GM23338 (cell line): ENCODE results near the gene COL4A2. TPM values are rescaled to one million over a fixed set of nuclear protein-coding genes. Genes with fewer than 3 reads are reported as not detected.

Experiments used
- ATAC-seq: fragments of 200-7000 bp; cut with Tn5 transposase; 3 replicates; pipeline ENCODE4 v1.9.1; 2020
- DNase-seq: peaks from one replicate; pipeline ENCODE4 v3.0.0-alpha.2; 2015; ENCODE audit warnings: low spot score
- H2AFZ ChIP-seq: fragments of 200-600 bp; sonication (generic); 2 replicates; pipeline ENCODE4 v1.8.0; 2016; ENCODE audit warnings: antibody characterized with exemption, mild to moderate bottlenecking, moderate library complexity
- H3F3A ChIP-seq: fragments of 200-600 bp; sonication (generic); replicated peaks from 2 replicates; pipeline ENCODE4 v1.8.0; 2017; ENCODE audit warnings: antibody characterized with exemption, mixed run types, low read depth
- H3K27ac ChIP-seq: fragments of 200-600 bp; sonication (generic); 2 replicates; pipeline ENCODE4 v1.6.1; 2016; ENCODE audit warnings: low read depth
- H3K27me3 ChIP-seq: fragments of 200-600 bp; sonication (generic); 2 replicates; pipeline ENCODE4 v1.8.0; 2016; ENCODE audit warnings: mild to moderate bottlenecking, mixed run types, moderate library complexity; ENCODE audit not compliant: insufficient read depth
- H3K36me3 ChIP-seq: fragments of 200-600 bp; sonication (generic); 2 replicates; pipeline ENCODE4 v1.8.0; 2016; ENCODE audit warnings: mild to moderate bottlenecking; ENCODE audit not compliant: insufficient read depth
- H3K4me1 ChIP-seq: fragments of 200-600 bp; sonication (generic); 2 replicates; pipeline ENCODE4 v1.8.0; 2016; ENCODE audit warnings: mild to moderate bottlenecking, moderate library complexity; ENCODE audit not compliant: insufficient read depth
- H3K4me2 ChIP-seq: fragments of 200-600 bp; sonication (generic); 2 replicates; pipeline ENCODE4 v1.7.1; 2017; ENCODE audit warnings: mixed run types
- H3K4me3 ChIP-seq: fragments of 200-600 bp; sonication (generic); 2 replicates; pipeline ENCODE4 v1.6.1; 2016; ENCODE audit warnings: mixed run types
- H3K79me2 ChIP-seq: fragments of 200-600 bp; sonication (generic); replicated peaks from 2 replicates; pipeline ENCODE4 v1.8.0; 2017; ENCODE audit warnings: mild to moderate bottlenecking; ENCODE audit not compliant: insufficient read depth
- H3K9me2 ChIP-seq: fragments of 200-600 bp; sonication (generic); 2 replicates; pipeline ENCODE4 v1.8.0; 2017; ENCODE audit not compliant: insufficient read depth
- H4K20me1 ChIP-seq: fragments of 200-600 bp; sonication (generic); replicated peaks from 2 replicates; pipeline ENCODE4 v1.8.0; 2017; ENCODE audit warnings: mild to moderate bottlenecking; ENCODE audit not compliant: insufficient read depth
- H3K27ac Mint-ChIP-seq: 2 replicates; pipeline ENCODE4 v1.8.0; 2020; ENCODE audit warnings: inconsistent platforms, mild to moderate bottlenecking, moderate library complexity, mixed read lengths
- H3K27me3 Mint-ChIP-seq: 3 replicates; pipeline ENCODE4 v1.8.0; 2022; ENCODE audit warnings: low read depth, mild to moderate bottlenecking, moderate library complexity, mixed read lengths, inconsistent platforms; ENCODE audit not compliant: insufficient read depth, poor library complexity
- H3K36me3 Mint-ChIP-seq: 3 replicates; pipeline ENCODE4 v1.8.0; 2021; ENCODE audit warnings: low read depth, mild to moderate bottlenecking, inconsistent platforms, moderate library complexity, mixed read lengths
- H3K4me1 Mint-ChIP-seq: 3 replicates; pipeline ENCODE4 v1.8.0; 2020; ENCODE audit warnings: mild to moderate bottlenecking, inconsistent platforms, mixed read lengths
- H3K4me3 Mint-ChIP-seq: 3 replicates; pipeline ENCODE4 v1.8.0; 2021; ENCODE audit warnings: moderate library complexity, mild to moderate bottlenecking, inconsistent platforms, mixed read lengths
- H3K9me3 Mint-ChIP-seq: 3 replicates; pipeline ENCODE4 v1.8.0; 2020; ENCODE audit warnings: moderate library complexity, mild to moderate bottlenecking, inconsistent platforms, mixed read lengths
- CREB1 ChIP-seq: fragments of 250-450 bp; sonication (Bioruptor Pico); IDR thresholded peaks from 2 replicates; pipeline ENCODE4 v1.5.0; 2020; ENCODE audit warnings: low read depth, mild to moderate bottlenecking, moderate library complexity
- EZH2 ChIP-seq: fragments of 200-600 bp; sonication (generic); IDR thresholded peaks from one replicate; pipeline ENCODE4 v1.8.0; 2017; ENCODE audit warnings: antibody characterized with exemption, mild to moderate bottlenecking, low read depth; ENCODE audit not compliant: unreplicated experiment
- EZH2phosphoT487 ChIP-seq: fragments of 200-600 bp; sonication (generic); IDR thresholded peaks from one replicate; pipeline ENCODE4 v1.8.1; 2018; ENCODE audit warnings: antibody characterized with exemption; ENCODE audit not compliant: unreplicated experiment
- JUNB ChIP-seq: IDR thresholded peaks from one replicate; pipeline ENCODE4 v1.6.1; 2016; ENCODE audit warnings: antibody characterized with exemption; ENCODE audit not compliant: unreplicated experiment
- NANOG ChIP-seq: IDR thresholded peaks from 2 replicates; pipeline ENCODE4 v1.6.1; 2016; ENCODE audit warnings: antibody characterized with exemption, borderline replicate concordance
- POLR2AphosphoS5 ChIP-seq: IDR thresholded peaks from 2 replicates; pipeline ENCODE4 v1.6.1; 2016; ENCODE audit warnings: antibody characterized with exemption, low read depth
- REST ChIP-seq: IDR thresholded peaks from one replicate; pipeline ENCODE4 v1.6.1; 2018; ENCODE audit warnings: antibody characterized with exemption; ENCODE audit not compliant: unreplicated experiment
- STAT1 ChIP-seq: IDR thresholded peaks from one replicate; pipeline ENCODE4 v1.6.1; 2016; ENCODE audit warnings: antibody characterized with exemption; ENCODE audit not compliant: unreplicated experiment
- ZNF114 ChIP-seq: fragments of 250-450 bp; sonication (Bioruptor Pico); IDR thresholded peaks from 2 replicates; pipeline ENCODE4 v1.5.0; 2020; ENCODE audit warnings: mild to moderate bottlenecking, moderate library complexity
- ZNF331 ChIP-seq: fragments of 250-450 bp; sonication (Bioruptor Pico); IDR thresholded peaks from 2 replicates; pipeline ENCODE4 v1.5.0; 2020; ENCODE audit warnings: low read depth, mild to moderate bottlenecking, moderate library complexity
- ZNF462 ChIP-seq: fragments of 250-450 bp; sonication (Bioruptor Pico); IDR thresholded peaks from 2 replicates; pipeline ENCODE4 v1.5.0; 2020; ENCODE audit warnings: mild to moderate bottlenecking, moderate library complexity
- polyA plus RNA-seq: library from polyadenylated mRNA; unstranded; fragments of >200 nt; fragmentation: Nextera tagmentation; extraction: Ambion mirVana; gene quantifications from 2 replicates; pipeline ENCODE4 v1.2.1, GENCODE V29; 2016
- total RNA-seq: library from RNA; depleted of rRNA; stranded (reverse); fragments of >200 nt; shearing (Covaris generic); gene quantifications from 2 replicates; pipeline ENCODE4 v1.2.3, GENCODE V29; 2014
- TF ChIP-seq, protein P1 (sequence below), 2 experiments: fragments of 200-600 bp in 1 of 2; sonication (generic) in 1 of 2; conservative IDR thresholded peaks; 2 replicates each; pipeline versions ENCODE4 v1.5.1 to v1.6.1; 2016 to 2017; ENCODE audit warnings: antibody characterized with exemption in 2 of 2, low read depth in 2 of 2, mild to moderate bottlenecking in 2 of 2, moderate library complexity in 1 of 2
- TF ChIP-seq, protein P2 (sequence below): IDR thresholded peaks from 2 replicates; pipeline ENCODE4 v1.6.1; 2016; ENCODE audit warnings: antibody characterized with exemption

COL4A2 gene
- total and polyA plus RNA-seq, 2 experiments from 2014 or later: 37.4 to 131 TPM

- Histone ChIP-seq H3K9me2 (no peaks in the 10 kb centered on the region), H3K27me3 (no peaks in the 10 kb centered on the region), H3K4me1 (no peaks in the 10 kb centered on the region), H2AFZ (no peak overlapping the region), H4K20me1 (no peaks in the 10 kb centered on the region), H3K4me2 (no peak overlapping the region), H3K4me3 (no peak overlapping the region), H3K79me2 (no peaks in the 10 kb centered on the region), H3F3A (no peaks in the 10 kb centered on the region), H3K36me3 (0 out of 2 replicates have a peak, but pooled peaks cover 3% of the 10 kb centered on the region), H3K27ac (no peak overlapping the region)
- Mint-ChIP-seq H3K9me3 (no peaks in the 10 kb centered on the region), H3K4me1 (peaks cover 7% of the 10 kb centered on the region), H3K27ac (no peak overlapping the region), H3K36me3 (peaks cover 4% of the 10 kb centered on the region; the same call in 2 of the 3 replicates), H3K27me3 (peaks cover 15% of the 10 kb centered on the region), H3K4me3 (no peak overlapping the region)
- DNase-seq: no peak
- no peak for TF ChIP-seq ZNF331 (CRISPR knock-in tag)
- no peak for TF ChIP-seq REST
- TF ChIP-seq CREB1: no peak
- TF ChIP-seq JUNB: no peak
- TF ChIP-seq ZNF462 (CRISPR knock-in tag): no peak
- TF ChIP-seq, protein P1, sequence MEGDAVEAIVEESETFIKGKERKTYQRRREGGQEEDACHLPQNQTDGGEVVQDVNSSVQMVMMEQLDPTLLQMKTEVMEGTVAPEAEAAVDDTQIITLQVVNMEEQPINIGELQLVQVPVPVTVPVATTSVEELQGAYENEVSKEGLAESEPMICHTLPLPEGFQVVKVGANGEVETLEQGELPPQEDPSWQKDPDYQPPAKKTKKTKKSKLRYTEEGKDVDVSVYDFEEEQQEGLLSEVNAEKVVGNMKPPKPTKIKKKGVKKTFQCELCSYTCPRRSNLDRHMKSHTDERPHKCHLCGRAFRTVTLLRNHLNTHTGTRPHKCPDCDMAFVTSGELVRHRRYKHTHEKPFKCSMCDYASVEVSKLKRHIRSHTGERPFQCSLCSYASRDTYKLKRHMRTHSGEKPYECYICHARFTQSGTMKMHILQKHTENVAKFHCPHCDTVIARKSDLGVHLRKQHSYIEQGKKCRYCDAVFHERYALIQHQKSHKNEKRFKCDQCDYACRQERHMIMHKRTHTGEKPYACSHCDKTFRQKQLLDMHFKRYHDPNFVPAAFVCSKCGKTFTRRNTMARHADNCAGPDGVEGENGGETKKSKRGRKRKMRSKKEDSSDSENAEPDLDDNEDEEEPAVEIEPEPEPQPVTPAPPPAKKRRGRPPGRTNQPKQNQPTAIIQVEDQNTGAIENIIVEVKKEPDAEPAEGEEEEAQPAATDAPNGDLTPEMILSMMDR (conservative IDR thresholded peaks at IDR 0.05; ENCODE audit: low read depth in 2 of 2): no peak
- TF ChIP-seq EZH2: no peak
- TF ChIP-seq, protein P2, sequence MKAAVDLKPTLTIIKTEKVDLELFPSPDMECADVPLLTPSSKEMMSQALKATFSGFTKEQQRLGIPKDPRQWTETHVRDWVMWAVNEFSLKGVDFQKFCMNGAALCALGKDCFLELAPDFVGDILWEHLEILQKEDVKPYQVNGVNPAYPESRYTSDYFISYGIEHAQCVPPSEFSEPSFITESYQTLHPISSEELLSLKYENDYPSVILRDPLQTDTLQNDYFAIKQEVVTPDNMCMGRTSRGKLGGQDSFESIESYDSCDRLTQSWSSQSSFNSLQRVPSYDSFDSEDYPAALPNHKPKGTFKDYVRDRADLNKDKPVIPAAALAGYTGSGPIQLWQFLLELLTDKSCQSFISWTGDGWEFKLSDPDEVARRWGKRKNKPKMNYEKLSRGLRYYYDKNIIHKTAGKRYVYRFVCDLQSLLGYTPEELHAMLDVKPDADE: no peak
- no peak for TF ChIP-seq NANOG
- no peak for TF ChIP-seq EZH2phosphoT487
- no peak for TF ChIP-seq POLR2AphosphoS5
- TF ChIP-seq ZNF114 (CRISPR knock-in tag): no peak
- TF ChIP-seq STAT1: no peak
- ATAC-seq: no peak
Observed at GRCh38 chr13:110517505-110518225, 210.6 kb downstream of the COL4A2 start.
